ENCODE measurements around the gene GAB2.

GRCh38 chr11:78403781-78404180 is 13.8 kb downstream of the GAB2 start:
- TF ChIP-seq CTCF (IDR thresholded peaks at IDR 0.05; ENCODE audit: low read length): no peak
- no peak for TF ChIP-seq EZH2 (IDR thresholded peaks at IDR 0.05; ENCODE audit: borderline replicate concordance, low read length)
